IPS-20b (cell line): ENCODE measurements around the gene RBM20.
A peak's percentile ranks its signal among the peaks of the same experiment; 100 is the strongest.

Experiments used
- H3K27ac ChIP-seq: one replicate; pipeline ENCODE4 v1.5.1; 2013; ENCODE audit warnings: low read length
- H3K27me3 ChIP-seq: 2 replicates; pipeline ENCODE4 v1.6.1; 2013; ENCODE audit warnings: mild to moderate bottlenecking, low read length, inconsistent platforms; ENCODE audit not compliant: insufficient read depth
- H3K36me3 ChIP-seq: 2 replicates; pipeline ENCODE4 v1.6.1; 2013; ENCODE audit warnings: low read depth, mild to moderate bottlenecking, inconsistent platforms, low read length, moderate library complexity; ENCODE audit not compliant: insufficient read depth
- H3K4me1 ChIP-seq: 2 replicates; pipeline ENCODE4 v1.6.1; 2013; ENCODE audit warnings: mild to moderate bottlenecking, control low read depth, inconsistent platforms, low read length, moderate library complexity; ENCODE audit not compliant: insufficient read depth
- H3K4me3 ChIP-seq: 2 replicates; pipeline ENCODE4 v1.5.1; 2013; ENCODE audit warnings: mild to moderate bottlenecking, low read length, inconsistent platforms
- H3K9ac ChIP-seq: 2 replicates; pipeline ENCODE4 v1.6.1; 2013; ENCODE audit warnings: low read depth, mild to moderate bottlenecking, inconsistent platforms, low read length, moderate library complexity
- H3K9me3 ChIP-seq: 2 replicates; pipeline ENCODE4 v1.6.1; 2013; ENCODE audit warnings: mild to moderate bottlenecking, low read depth, low read length, inconsistent platforms; ENCODE audit not compliant: insufficient read depth

Gene RBM20

GRCh38 chr10:110667620-110668343 is 23.6 kb downstream of the RBM20 start:
- Histone ChIP-seq H3K36me3 (no peaks in the 10 kb centered on the region), H3K4me1 (peaks cover 21% of the 10 kb centered on the region), H3K27ac (no peak overlapping the region), H3K4me3 (peak overlapping the region; percentile 51), H3K9me3 (no peaks in the 10 kb centered on the region), H3K27me3 (peaks cover 61% of the 10 kb centered on the region), H3K9ac (peak overlapping the region; percentile 4; the same call in 1 of the 2 replicates)

- Histone ChIP-seq H3K4me1 (peaks cover 21% of the 10 kb centered on the region), H3K27me3 (peaks cover 67% of the 10 kb centered on the region), H3K9ac (no peak overlapping the region), H3K4me3 (peak overlapping the region; percentile 51), H3K9me3 (no peaks in the 10 kb centered on the region), H3K36me3 (no peaks in the 10 kb centered on the region), H3K27ac (no peak overlapping the region)
These were observed 24.3 kb downstream of the RBM20 start for GRCh38 chr10:110668443-110668842.

GRCh38 chr10:110670335-110670734 is 26.2 kb downstream of the RBM20 start:
- H3K4me1 ChIP-seq, result peaks cover 21% of the 10 kb centered on the region
- H3K27ac ChIP-seq, result no peak overlapping the region
- H3K9ac ChIP-seq, result no peak overlapping the region
- H3K27me3 ChIP-seq, result peaks cover 83% of the 10 kb centered on the region
- H3K9me3 ChIP-seq, result no peaks in the 10 kb centered on the region
- H3K4me3 ChIP-seq, result no peak overlapping the region
- H3K36me3 ChIP-seq, result no peaks in the 10 kb centered on the region

- H3K9ac ChIP-seq, result peak overlapping the region; percentile 33; the same call in 1 of the 2 replicates
These were observed 27.8 kb downstream of the RBM20 start for GRCh38 chr10:110671788-110672579.

GRCh38 chr10:110672580-110672919 is 28.4 kb downstream of the RBM20 start:
- H3K9me3 ChIP-seq, result no peaks in the 10 kb centered on the region
- peaks cover 72% of the 10 kb centered on the region for H3K27me3 ChIP-seq
- H3K9ac ChIP-seq, result peak overlapping the region; percentile 33; the same call in 1 of the 2 replicates
- H3K27ac ChIP-seq, result no peak overlapping the region
- peaks cover 13% of the 10 kb centered on the region for H3K4me1 ChIP-seq
- H3K36me3 ChIP-seq, result no peaks in the 10 kb centered on the region
- peak overlapping the region; percentile 65 for H3K4me3 ChIP-seq

More at GRCh38 chr10:110671788-110672579, 27.8 kb downstream of the RBM20 start:
- Histone ChIP-seq H3K9me3 (no peaks in the 10 kb centered on the region), H3K36me3 (no peaks in the 10 kb centered on the region), H3K4me3 (peak overlapping the region; percentile 65), H3K4me1 (peaks cover 19% of the 10 kb centered on the region), H3K27ac (no peak overlapping the region), H3K27me3 (peaks cover 78% of the 10 kb centered on the region)

GRCh38 chr10:110676016-110676415 is 31.9 kb downstream of the RBM20 start:
- Histone ChIP-seq H3K9me3 (no peaks in the 10 kb centered on the region), H3K27me3 (peaks cover 40% of the 10 kb centered on the region), H3K27ac (no peak overlapping the region), H3K4me3 (no peak overlapping the region), H3K4me1 (0 out of 2 replicates have a peak, but pooled peaks cover 5% of the 10 kb centered on the region), H3K36me3 (no peaks in the 10 kb centered on the region), H3K9ac (no peak overlapping the region)

- no peak overlapping the region for H3K9ac ChIP-seq
- no peaks in the 10 kb centered on the region for H3K9me3 ChIP-seq
- H3K4me1 ChIP-seq, result peaks cover 9% of the 10 kb centered on the region; the same call in 1 of the 2 replicates
- H3K4me3 ChIP-seq, result no peak overlapping the region
- H3K27me3 ChIP-seq, result peaks cover 4% of the 10 kb centered on the region
- no peaks in the 10 kb centered on the region for H3K36me3 ChIP-seq
- no peak overlapping the region for H3K27ac ChIP-seq
These were observed 35.5 kb downstream of the RBM20 start for GRCh38 chr10:110679486-110680272.

GRCh38 chr10:110680273-110681020 is 36.3 kb downstream of the RBM20 start:
- Histone ChIP-seq H3K4me3 (no peak overlapping the region), H3K36me3 (no peaks in the 10 kb centered on the region), H3K4me1 (peaks cover 15% of the 10 kb centered on the region; the same call in 1 of the 2 replicates), H3K27ac (no peak overlapping the region), H3K9me3 (no peaks in the 10 kb centered on the region), H3K9ac (no peak overlapping the region), H3K27me3 (no peaks in the 10 kb centered on the region)

GRCh38 chr10:110681023-110681681 is 37.0 kb downstream of the RBM20 start:
- peaks cover 15% of the 10 kb centered on the region; the same call in 1 of the 2 replicates for H3K4me1 ChIP-seq
- H3K4me3 ChIP-seq, result no peak overlapping the region
- H3K27ac ChIP-seq, result no peak overlapping the region
- H3K9me3 ChIP-seq, result no peaks in the 10 kb centered on the region
- no peaks in the 10 kb centered on the region for H3K36me3 ChIP-seq
- no peak overlapping the region for H3K9ac ChIP-seq
- H3K27me3 ChIP-seq, result no peaks in the 10 kb centered on the region

- H3K4me3 ChIP-seq, result no peak overlapping the region
- H3K27me3 ChIP-seq, result no peaks in the 10 kb centered on the region
- peaks cover 15% of the 10 kb centered on the region; the same call in 1 of the 2 replicates for H3K4me1 ChIP-seq
- no peaks in the 10 kb centered on the region for H3K36me3 ChIP-seq
- H3K27ac ChIP-seq, result no peak overlapping the region
- H3K9me3 ChIP-seq, result no peaks in the 10 kb centered on the region
- H3K9ac ChIP-seq, result no peak overlapping the region
These were observed 38.2 kb downstream of the RBM20 start for GRCh38 chr10:110682348-110682747.
